GM19023 (cell line): ENCODE measurements around the gene LPAR4.
"Not testable (repeated sequence)": the region's sequence is repeated elsewhere in the genome, so short reads cannot be mapped to it uniquely, and the experiment has no call there.

Source experiments
- ATAC-seq: cut with Tn5 transposase; IDR thresholded peaks from one replicate; pipeline ENCODE4 v1.9.1; 2021; ENCODE audit warnings: mild to moderate bottlenecking, moderate library complexity; ENCODE audit not compliant: unreplicated experiment

The LPAR4 gene, protein sequence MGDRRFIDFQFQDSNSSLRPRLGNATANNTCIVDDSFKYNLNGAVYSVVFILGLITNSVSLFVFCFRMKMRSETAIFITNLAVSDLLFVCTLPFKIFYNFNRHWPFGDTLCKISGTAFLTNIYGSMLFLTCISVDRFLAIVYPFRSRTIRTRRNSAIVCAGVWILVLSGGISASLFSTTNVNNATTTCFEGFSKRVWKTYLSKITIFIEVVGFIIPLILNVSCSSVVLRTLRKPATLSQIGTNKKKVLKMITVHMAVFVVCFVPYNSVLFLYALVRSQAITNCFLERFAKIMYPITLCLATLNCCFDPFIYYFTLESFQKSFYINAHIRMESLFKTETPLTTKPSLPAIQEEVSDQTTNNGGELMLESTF

GRCh38 chrX:78747489-78747888 is at the start of gene LPAR4:
LPAR4 (plus strand) TSS chrX:78747720; CDS start chrX:78754870, 7,150 bp downstream.
- no peak for ATAC-seq

GRCh38 chrX:78706071-78706470 is 41.4 kb upstream of the LPAR4 start:
- no peak for ATAC-seq

DNA sequence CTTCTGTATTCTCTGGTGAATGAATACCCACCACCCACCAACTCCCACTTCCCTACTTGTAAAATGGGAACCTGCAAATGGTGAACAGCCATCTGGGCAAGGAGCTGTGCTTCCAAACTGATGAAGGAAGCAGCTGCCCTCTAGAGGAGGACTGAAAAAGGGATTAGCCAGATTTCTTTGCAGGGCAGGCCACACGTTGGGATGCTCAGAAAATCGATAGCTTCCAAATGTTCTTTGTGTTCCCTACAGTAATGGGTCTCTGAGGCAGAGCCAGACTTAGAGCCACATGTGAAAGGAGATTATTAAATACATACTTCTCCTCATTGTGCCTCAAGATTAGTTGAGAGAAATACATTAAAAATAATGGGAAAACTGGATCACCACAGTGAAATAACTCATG is 39.3 kb upstream of the LPAR4 start:
- no peak for ATAC-seq

GRCh38 chrX:78708816-78709215 is 38.7 kb upstream of the LPAR4 start:
- ATAC-seq = no peak

GRCh38 chrX:78710171-78710570 is 37.3 kb upstream of the LPAR4 start:
- ATAC-seq = no peak

DNA sequence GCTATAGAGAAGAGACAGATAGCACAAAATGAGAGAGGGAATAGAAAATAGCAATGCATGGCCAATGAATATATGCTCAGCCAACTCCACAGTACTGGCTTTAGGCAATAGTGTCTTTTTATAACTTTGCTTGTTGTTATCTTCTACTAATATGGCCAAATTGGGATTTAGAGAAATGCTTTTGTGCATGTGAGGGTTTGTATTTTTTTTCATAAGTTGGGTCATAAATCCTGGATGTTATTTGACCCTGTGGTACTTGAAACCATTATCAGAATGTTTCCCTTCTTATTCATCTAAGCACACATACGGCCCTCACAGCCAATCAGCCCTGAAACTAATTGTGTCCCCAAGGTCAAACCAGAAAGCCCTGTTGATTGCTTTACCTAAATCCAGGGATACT is 35.2 kb upstream of the LPAR4 start:
- ATAC-seq = no peak

DNA sequence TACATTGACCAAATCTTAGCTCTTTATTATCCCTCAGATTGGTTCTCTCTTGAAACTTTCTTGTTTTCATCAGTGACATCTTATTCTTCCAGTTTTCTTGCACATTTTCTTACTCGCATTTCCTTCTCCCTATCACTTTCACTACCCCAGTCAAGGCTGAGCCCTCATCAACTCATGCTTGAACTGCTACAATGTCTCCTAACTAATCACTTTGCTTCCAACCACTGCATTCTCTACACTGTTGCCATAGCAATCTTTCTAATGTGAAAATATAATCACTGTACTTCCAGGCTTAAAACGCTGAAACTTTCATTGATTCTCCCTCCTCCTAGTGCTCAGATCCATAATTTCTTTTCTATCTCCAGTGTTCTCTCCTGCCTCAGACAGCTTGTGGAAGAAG is 22.2 kb upstream of the LPAR4 start:
- no peak for ATAC-seq

GRCh38 chrX:78746496-78746895 is 1.0 kb upstream of the LPAR4 start:
- no peak for ATAC-seq

DNA sequence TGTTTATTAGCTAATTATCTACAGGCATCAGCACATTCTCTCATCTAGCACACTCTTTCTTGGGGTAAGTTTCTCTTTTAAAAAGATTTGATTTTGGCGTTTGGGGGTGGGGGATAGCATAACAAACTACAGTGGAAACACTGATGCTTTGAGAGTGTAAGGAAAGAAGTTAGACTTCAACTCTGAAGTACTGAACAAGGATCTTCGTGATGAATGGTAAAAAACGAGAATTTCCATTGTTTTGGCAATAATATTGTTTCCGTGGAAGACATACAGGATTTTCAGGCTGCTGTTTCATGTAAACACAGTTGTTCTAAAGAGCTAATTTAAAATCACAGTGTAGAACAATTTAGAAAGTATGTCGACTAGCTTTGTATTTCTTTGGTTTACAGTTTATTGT is 451 bp downstream of the LPAR4 start:
- no peak for ATAC-seq

GRCh38 chrX:78748846-78749245 is 1.3 kb downstream of the LPAR4 start:
- ATAC-seq = no peak

DNA sequence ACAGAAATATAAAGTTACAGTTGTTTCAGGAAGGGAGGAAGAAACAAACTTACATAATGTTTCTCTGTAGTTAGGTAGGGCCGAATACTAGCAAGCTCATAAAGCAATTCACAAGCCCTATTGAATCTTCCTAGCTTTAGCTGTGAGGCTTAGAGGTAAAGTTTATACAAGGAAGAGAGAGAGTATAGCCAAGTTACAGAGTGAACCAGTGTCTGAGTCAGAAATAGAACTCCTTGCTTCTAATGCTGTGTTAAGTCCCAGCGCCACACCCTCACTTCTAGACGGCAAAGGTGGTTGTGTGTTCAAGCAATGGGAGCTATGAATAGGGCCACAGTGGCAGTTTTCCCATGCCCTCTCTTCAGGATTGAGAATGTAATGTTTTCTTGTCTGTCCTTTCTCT is 6.1 kb downstream of the LPAR4 start:
- no peak for ATAC-seq

GRCh38 chrX:78754917-78755316 is 7.4 kb downstream of the LPAR4 start:
- peak; percentile 94 for ATAC-seq

DNA sequence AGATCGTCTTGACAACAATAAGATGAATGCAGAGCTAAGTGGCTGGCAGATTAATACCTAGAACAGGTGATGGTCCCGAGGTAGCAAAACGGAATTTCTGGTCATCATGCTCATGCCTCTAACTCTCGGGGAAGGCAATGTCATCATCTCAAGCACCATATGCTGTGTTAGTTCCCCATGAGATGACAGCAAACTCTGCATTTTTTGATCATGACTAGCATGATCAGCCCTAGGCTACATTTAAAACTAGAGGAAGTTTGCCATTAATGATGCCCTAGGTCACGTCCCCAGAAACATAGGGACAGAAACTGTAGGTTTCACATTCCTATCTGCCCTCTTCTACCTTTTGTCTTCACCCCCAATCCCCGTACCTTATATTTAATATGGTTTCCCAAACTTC is 11.6 kb downstream of the LPAR4 start:
- ATAC-seq = no peak

- ATAC-seq = no peak
These were observed 21.7 kb downstream of the LPAR4 start for GRCh38 chrX:78769101-78769755.

- no peak for ATAC-seq
These were observed 22.4 kb downstream of the LPAR4 start for GRCh38 chrX:78769946-78770345.

GRCh38 chrX:78796916-78797315 is 49.4 kb downstream of the LPAR4 start:
- no peak for ATAC-seq

- no peak for ATAC-seq
These were observed 52.6 kb downstream of the LPAR4 start for GRCh38 chrX:78800114-78800513.

DNA sequence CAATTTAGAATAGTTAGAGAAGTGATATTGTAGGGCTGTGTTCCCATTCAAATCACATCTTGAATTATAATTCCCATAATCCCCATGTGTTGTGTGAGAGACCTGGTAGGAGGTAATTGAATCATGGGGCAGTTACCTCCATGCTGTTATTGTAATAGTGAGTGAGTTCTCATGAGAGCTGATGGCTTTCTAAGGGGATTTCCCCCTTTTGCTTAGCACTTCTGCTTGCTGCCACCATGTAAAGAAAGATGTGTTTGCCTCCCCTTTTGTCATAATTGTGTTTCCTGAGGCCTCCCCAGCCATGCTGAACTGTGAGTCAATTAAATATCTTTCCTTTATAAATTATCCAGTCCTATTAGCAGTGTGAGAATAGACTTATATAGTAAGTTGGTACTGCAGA is 53.2 kb downstream of the LPAR4 start:
- no peak for ATAC-seq

- ATAC-seq = no peak
These were observed 54.0 kb downstream of the LPAR4 start for GRCh38 chrX:78801522-78801921.

DNA sequence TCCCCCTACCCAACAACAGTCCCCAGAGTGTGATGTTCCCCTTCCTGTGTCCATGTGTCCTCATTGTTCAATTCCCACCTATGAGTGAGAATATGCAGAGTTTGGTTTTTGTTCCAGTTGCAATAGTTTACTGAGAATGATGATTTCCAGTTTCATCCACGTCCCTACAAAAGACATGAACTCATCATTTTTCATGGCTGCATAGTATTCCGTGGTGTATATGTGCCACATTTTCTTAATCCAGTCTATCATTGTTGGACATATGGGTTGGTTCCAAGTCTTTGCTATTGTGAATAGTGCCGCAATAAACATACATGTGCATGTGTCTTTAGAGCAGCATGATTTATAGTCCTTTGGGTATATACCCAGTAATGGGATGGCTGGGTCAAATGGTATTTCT is 55.0 kb downstream of the LPAR4 start:
- not testable (repeated sequence) for ATAC-seq
